GM12875 (cell line): ENCODE measurements around the gene MICAL3.

Experiments
- H3K4me3 ChIP-seq: one replicate; pipeline ENCODE4 v1.5.1; 2011; ENCODE audit warnings: low read depth, low read length, control low read depth
- TF ChIP-seq, protein P1 (sequence below): IDR thresholded peaks from 2 replicates; pipeline ENCODE4 v1.5.1; 2011; ENCODE audit warnings: low read depth, mild to moderate bottlenecking, control low read depth, inconsistent platforms, low read length, moderate library complexity, borderline replicate concordance; ENCODE audit not compliant: insufficient read depth

MICAL3 gene

GRCh38 chr22:17931400-17931825 is 92.9 kb downstream of the MICAL3 start:
- TF ChIP-seq, protein P1, sequence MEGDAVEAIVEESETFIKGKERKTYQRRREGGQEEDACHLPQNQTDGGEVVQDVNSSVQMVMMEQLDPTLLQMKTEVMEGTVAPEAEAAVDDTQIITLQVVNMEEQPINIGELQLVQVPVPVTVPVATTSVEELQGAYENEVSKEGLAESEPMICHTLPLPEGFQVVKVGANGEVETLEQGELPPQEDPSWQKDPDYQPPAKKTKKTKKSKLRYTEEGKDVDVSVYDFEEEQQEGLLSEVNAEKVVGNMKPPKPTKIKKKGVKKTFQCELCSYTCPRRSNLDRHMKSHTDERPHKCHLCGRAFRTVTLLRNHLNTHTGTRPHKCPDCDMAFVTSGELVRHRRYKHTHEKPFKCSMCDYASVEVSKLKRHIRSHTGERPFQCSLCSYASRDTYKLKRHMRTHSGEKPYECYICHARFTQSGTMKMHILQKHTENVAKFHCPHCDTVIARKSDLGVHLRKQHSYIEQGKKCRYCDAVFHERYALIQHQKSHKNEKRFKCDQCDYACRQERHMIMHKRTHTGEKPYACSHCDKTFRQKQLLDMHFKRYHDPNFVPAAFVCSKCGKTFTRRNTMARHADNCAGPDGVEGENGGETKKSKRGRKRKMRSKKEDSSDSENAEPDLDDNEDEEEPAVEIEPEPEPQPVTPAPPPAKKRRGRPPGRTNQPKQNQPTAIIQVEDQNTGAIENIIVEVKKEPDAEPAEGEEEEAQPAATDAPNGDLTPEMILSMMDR = no peak
- H3K4me3 ChIP-seq = no peak overlapping the region

GRCh38 chr22:17930455-17931313 is 93.7 kb downstream of the MICAL3 start:
- TF ChIP-seq, protein P1 = no peak
- no peak overlapping the region for H3K4me3 ChIP-seq

GRCh38 chr22:17929909-17930308 is 94.5 kb downstream of the MICAL3 start:
- no peak overlapping the region for H3K4me3 ChIP-seq
- TF ChIP-seq, protein P1 = no peak

DNA sequence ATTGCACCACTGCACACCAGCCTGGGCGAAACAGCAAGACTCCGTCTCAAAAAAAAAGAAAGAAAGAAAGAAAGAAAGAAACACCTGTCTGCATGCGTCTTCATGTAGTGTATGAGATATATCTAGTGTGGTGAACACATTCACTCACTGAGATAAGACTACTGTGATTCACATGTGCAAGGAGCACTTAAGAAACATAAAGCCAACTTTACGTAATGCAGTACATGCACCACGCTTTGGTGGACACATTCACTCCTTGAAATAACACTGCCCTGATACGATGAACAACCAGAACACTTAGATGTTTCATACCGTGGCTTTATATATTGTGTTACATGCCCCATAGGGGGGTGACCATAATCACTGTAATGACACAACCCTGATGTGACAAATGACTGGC is 96.0 kb downstream of the MICAL3 start:
- H3K4me3 ChIP-seq = no peak overlapping the region
- TF ChIP-seq, protein P1 = no peak

- TF ChIP-seq, protein P1 = no peak
- H3K4me3 ChIP-seq = no peak overlapping the region
These were observed 97.3 kb downstream of the MICAL3 start for GRCh38 chr22:17927062-17927461.

GRCh38 chr22:17926516-17926915 is 97.8 kb downstream of the MICAL3 start:
- TF ChIP-seq, protein P1 = no peak
- no peak overlapping the region for H3K4me3 ChIP-seq

DNA sequence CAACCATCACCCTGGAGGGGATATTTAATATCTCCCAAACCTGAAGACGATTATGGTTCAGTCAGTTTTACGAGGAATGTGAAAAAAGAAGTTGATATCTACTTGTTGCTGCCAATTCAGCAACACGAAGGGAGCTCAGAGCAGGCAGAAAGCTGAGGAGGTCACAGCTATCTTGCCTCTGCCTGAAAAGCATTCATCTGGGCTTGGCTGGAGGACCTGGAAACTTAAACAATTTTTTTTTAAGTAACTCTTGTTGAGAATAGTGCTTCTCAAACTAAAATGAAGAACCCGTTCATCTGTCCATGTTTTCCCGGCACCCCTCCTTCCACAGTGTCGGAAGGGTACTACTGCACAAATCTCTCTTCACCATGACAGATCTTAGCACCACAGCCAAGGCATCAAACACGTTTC is 98.9 kb downstream of the MICAL3 start:
- TF ChIP-seq, protein P1 = no peak
- no peak overlapping the region for H3K4me3 ChIP-seq
